Duodenal mucosa (tissue), 2 donors: Measurements from ENCODE around the gene POU5F1.
"Not testable (repeated sequence)": the region's sequence is repeated elsewhere in the genome, so short reads cannot be mapped to it uniquely, and the experiment has no call there.

Experiments used
- H3K27ac ChIP-seq: one replicate; pipeline ENCODE4 v1.7.0; 2013; ENCODE audit warnings: low read depth, low read length
- H3K27me3 ChIP-seq, 2 donors: one replicate each; pipeline ENCODE4 v1.7.0; 2013; ENCODE audit warnings: low read length in 2 of 2, control low read depth in 1 of 2; ENCODE audit not compliant: insufficient read depth in 2 of 2, control insufficient read depth in 1 of 2
- H3K36me3 ChIP-seq, 2 donors: one replicate each; pipeline ENCODE4 v1.7.0; 2013; ENCODE audit warnings: low read length in 2 of 2, control low read depth in 1 of 2; ENCODE audit not compliant: insufficient read depth in 2 of 2, control insufficient read depth in 1 of 2
- H3K4me1 ChIP-seq, 2 donors: one replicate each; pipeline ENCODE4 v1.7.0; 2013; ENCODE audit warnings: low read length in 2 of 2, control low read depth in 1 of 2; ENCODE audit not compliant: insufficient read depth in 2 of 2, control insufficient read depth in 1 of 2
- H3K4me3 ChIP-seq, 2 donors: one replicate each; pipeline ENCODE4 v1.7.0; 2013; ENCODE audit warnings: low read length in 2 of 2, low read depth in 1 of 2
- H3K9ac ChIP-seq, 2 donors: one replicate each; pipeline ENCODE4 v1.7.0; 2013; ENCODE audit warnings: low read length in 2 of 2, low read depth in 1 of 2
- H3K9me3 ChIP-seq, 2 donors: one replicate each; pipeline ENCODE4 v1.7.0; 2013; ENCODE audit warnings: low read length in 2 of 2, control low read depth in 1 of 2; ENCODE audit not compliant: control insufficient read depth in 1 of 2

The POU5F1 gene

DNA sequence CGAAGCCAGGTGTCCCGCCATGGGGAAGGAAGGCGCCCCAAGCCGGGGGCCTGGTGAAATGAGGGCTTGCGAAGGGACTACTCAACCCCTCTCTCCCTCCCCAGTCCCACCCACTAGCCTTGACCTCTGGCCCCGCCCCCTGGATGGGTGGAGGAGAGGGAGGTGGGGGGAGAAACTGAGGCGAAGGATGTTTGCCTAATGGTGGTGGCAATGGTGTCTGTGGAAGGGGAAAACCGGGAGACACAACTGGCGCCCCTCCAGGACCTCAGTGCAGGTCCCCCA is at the start of gene POU5F1:
TSS of gene POU5F1 (minus strand) at position 83 of the 282 bp plus-strand sequence. CDS start at position 21, 62 bp downstream.
- Histone ChIP-seq H3K4me1 (peaks cover 0 to 3% of the 10 kb centered on the region in 2 donors), H3K9me3 (no peaks in the 10 kb centered on the region), H3K27ac (no peak within 1 kb of the TSS), H3K4me3 (no peak within 1 kb of the TSS), H3K9ac (no peak within 1 kb of the TSS), H3K36me3 (peaks cover 5 to 18% of the 10 kb centered on the region in 2 donors), H3K27me3 (no peaks in the 10 kb centered on the region)

DNA sequence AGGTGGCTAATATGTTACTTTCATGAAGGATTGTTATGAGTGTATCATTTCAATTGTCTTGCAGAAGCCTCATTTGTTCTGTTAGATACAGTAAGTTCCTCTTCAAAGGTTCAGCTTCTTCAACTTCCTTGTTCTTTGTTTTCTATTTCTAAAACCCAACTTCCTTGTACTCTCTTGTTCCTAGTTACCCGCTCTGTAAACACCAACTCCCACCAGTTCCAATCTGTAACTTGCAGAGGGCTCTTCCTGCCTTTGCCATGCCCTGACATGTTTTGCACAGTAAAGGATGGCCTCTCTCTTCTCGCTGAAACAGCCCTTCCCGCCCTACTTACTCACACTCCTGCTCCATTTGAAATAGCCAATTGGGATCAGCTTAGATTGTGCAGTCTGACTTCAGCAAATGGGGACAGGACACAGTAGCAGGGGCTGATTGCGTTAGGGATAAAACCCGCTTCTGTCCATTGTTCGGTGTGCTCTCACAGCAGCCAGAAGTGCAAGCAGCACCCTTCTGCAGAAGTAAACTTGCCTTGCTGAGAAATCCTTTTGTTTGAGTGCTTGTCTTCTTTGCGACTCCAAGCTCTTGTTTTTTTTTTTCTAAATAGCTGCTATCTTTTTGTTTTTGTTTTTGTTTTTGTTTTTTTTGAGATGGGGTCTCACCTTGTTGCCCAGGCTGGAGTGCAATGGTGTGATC is 45.9 kb upstream of the POU5F1 start:
- no peaks in the 10 kb centered on the region for H3K36me3 ChIP-seq
- H3K9ac ChIP-seq: no peak overlapping the region
- H3K4me3 ChIP-seq: no peak overlapping the region
- H3K4me1 ChIP-seq: no peaks in the 10 kb centered on the region
- H3K27ac ChIP-seq: no peak overlapping the region
- peaks cover 5 to 14% of the 10 kb centered on the region in 2 donors for H3K9me3 ChIP-seq
- H3K27me3 ChIP-seq: no peaks in the 10 kb centered on the region

DNA sequence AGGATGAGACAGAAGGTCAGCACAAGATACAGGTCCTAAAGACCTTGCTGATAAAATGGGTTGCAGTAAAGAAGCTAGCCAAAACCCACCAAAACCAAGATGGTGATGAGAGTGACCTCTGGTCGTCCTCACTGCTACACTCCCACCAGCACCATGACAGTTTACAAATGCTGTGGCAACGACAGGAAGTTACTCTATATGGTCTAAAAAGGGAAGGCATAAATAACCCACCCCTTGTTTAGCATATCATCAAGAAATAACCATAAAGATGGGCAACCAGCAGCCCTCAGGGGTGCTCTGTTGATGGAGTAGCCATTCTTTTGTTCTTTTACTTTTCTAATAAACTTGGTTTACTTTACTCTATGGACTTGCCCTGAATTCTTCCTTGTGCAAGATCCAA is 44.7 kb upstream of the POU5F1 start:
- not testable (repeated sequence) for H3K4me3 ChIP-seq, H3K9ac ChIP-seq, H3K36me3 ChIP-seq, H3K27me3 ChIP-seq, H3K4me1 ChIP-seq, H3K27ac ChIP-seq
- peaks cover 5 to 14% of the 10 kb centered on the region in 2 donors for H3K9me3 ChIP-seq

DNA sequence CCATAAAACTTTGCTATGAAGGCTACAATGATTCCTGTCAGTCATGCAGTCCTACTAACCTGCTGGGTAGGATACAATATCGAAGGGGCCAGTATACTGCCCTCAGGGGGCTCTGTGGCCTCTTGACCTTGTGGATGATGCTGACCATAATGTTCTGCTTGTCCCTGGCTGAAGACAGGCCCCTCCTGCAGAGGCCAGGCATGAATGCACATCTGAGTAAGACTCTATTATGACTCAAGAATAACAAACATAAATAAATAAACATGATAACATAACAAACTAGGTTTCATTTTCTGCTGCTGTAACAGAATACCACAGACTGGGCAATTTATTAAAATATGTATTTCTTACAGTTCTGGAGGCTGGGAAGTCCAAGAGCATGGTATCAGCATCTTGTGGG is 44.0 kb upstream of the POU5F1 start:
- H3K9me3 ChIP-seq: peaks cover 5 to 14% of the 10 kb centered on the region in 2 donors
- peaks cover 6 to 13% of the 10 kb centered on the region in 2 donors for H3K4me1 ChIP-seq
- no peak overlapping the region for H3K27ac ChIP-seq
- H3K9ac ChIP-seq: no peak overlapping the region
- H3K36me3 ChIP-seq: no peaks in the 10 kb centered on the region
- H3K4me3 ChIP-seq: no peak overlapping the region
- H3K27me3 ChIP-seq: no peaks in the 10 kb centered on the region

DNA sequence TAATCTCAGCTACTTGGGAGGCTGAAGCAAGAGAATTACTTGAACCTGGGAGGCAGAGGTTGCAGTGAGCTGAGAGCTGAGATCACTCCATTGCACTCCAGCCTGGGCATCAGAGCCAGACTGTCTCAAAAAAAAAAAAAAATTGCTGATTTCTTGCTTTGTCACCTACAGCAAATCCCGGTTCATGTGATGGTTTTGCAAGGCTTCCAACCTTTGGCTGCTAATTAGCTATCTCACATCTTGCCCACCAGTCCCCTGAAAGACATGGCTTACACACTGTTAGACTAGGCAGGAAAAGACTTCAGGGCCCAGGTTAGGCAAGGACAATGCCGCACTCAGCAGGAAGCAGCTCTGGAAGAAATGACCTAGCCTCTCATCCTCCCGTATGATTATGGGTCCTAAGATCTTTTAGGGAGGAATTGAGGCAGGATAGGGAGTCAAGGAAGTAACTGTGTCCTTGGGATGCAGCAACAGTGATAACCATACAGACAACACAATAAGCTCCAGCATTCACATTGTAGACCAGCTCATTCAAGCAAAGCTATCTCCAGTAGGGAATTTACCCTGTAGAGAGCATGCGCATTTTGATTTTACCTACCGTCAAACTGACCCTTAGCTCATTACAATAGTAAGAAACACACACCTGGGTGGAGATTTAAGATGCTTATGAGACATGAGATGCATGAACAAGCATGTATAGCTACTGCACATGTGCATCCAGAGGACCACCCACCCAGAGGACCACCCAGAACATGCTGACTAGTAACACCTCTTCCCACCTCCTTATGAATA is 40.5 kb upstream of the POU5F1 start:
- Histone ChIP-seq H3K4me1 (peaks cover 27 to 28% of the 10 kb centered on the region in 2 donors), H3K9me3 (peaks cover 0 to 8% of the 10 kb centered on the region in 2 donors), H3K9ac (no peak overlapping the region), H3K27me3 (no peaks in the 10 kb centered on the region), H3K4me3 (no peak overlapping the region), H3K36me3 (no peaks in the 10 kb centered on the region), H3K27ac (no peak overlapping the region)

DNA sequence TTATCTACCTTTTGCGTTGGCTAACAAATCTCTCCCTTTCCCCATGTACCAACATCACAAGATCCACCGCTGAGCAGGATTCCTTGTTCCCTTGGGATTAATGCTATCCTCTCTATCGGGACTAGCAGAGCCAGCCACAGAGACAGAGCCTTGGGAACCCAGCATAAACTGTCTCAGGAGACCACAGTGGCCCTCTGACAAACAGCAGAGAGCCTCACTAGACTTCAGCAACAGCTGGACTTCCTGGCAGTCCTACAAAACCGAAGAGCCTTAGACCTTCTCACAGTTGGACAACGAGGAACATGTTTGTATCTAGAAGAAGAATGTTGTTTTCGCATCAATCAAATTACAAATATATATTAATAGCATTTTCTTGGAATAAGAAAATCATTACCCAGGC is 39.6 kb upstream of the POU5F1 start:
- Histone ChIP-seq H3K4me1 (peaks cover 29 to 32% of the 10 kb centered on the region in 2 donors), H3K4me3 (no peak overlapping the region), H3K27me3 (no peaks in the 10 kb centered on the region), H3K27ac (no peak overlapping the region), H3K9ac (no peak overlapping the region), H3K36me3 (no peaks in the 10 kb centered on the region), H3K9me3 (peaks cover 0 to 4% of the 10 kb centered on the region in 2 donors)

DNA sequence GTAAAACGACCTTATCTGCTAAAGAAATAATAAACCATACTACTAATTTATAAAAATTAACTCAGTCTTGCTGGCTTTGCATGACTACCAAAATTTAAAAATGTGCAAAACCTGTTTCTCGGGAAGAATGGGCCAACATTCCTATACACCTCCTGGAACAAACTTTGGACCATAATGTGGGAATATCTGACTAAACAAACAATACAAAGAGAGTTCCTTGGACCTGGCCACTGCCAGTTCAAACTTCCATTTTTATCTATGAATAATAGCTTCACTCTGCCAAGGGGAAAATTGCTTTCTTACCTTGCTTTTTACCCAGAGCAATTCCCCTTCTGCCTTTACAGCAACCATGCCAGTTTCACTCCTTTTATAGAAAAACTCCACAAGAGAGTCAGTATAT is 38.7 kb upstream of the POU5F1 start:
- H3K9me3 ChIP-seq: no peaks in the 10 kb centered on the region
- no peak overlapping the region for H3K9ac ChIP-seq
- no peak overlapping the region for H3K4me3 ChIP-seq
- no peak overlapping the region for H3K27ac ChIP-seq
- peaks cover 38 to 40% of the 10 kb centered on the region in 2 donors for H3K4me1 ChIP-seq
- no peaks in the 10 kb centered on the region for H3K36me3 ChIP-seq
- H3K27me3 ChIP-seq: no peaks in the 10 kb centered on the region

DNA sequence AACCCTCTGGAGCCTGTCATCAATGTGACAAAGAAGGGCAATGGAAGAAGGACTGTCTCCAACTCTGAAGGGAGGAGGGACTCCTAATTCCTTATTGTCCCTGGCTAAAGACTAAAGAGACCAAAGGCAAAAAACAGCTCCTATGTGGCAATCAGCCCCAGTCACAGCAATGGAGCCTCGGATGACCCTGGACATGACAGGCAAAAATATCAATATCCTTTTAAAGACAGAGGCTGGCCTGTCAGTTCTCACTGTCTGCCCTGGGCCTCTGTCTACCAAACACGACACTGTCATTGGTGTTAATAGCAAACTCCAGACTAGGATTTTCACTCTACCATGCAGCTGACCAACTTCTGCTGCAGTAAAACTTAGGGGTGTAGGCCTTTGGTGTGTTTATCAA is 38.0 kb upstream of the POU5F1 start:
- Histone ChIP-seq H3K9me3 (no peaks in the 10 kb centered on the region), H3K36me3 (no peaks in the 10 kb centered on the region), H3K4me3 (no peak overlapping the region), H3K27me3 (no peaks in the 10 kb centered on the region), H3K4me1 (peaks cover 42 to 45% of the 10 kb centered on the region in 2 donors), H3K27ac (no peak overlapping the region), H3K9ac (no peak overlapping the region)

DNA sequence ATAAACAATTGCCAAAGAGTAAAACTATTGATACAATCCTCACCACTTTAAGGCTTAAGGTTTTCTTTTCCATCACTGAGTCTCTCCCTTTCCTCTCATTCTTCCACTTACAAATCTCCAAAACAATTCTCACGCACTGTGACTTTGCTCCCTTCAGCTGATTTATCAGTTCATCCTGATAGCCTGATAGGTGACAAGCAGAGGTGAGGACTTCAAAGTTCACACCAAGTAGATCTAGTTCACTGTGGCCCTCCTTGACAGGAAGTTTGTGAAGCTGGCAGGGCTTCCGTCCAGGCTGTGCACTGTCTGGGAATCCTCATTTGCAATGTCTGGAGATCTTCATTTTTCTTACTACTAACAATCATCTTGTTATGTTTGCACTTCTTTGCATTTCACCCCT is 35.2 kb upstream of the POU5F1 start:
- Histone ChIP-seq H3K27me3 (no peaks in the 10 kb centered on the region), H3K4me1 (peaks cover 54 to 64% of the 10 kb centered on the region in 2 donors), H3K27ac (no peak overlapping the region), H3K4me3 (no peak overlapping the region), H3K9me3 (no peaks in the 10 kb centered on the region), H3K36me3 (peaks cover 4% of the 10 kb centered on the region in 2 donors), H3K9ac (no peak overlapping the region)

DNA sequence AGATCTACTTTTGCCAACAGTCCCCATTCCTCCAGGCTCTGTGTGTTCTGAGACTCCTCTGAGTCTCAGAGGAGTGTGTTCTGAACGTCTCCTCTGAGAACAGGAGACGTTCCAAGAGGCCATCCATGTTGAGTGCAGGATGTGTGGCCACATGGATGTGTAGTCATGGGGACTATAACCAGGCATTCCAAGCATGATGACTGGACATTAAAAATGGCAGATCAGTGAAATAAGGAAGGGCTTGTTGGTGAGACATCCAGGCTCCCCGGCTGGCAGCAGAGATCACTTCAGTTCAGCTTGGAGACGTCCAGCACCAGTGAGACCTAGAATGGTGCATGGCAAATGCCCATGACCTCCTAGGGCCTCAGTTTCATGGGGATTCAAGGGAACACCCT is 34.3 kb upstream of the POU5F1 start:
- Histone ChIP-seq H3K36me3 (peaks cover 4% of the 10 kb centered on the region in 2 donors), H3K9me3 (no peaks in the 10 kb centered on the region), H3K27me3 (no peaks in the 10 kb centered on the region), H3K4me3 (peak overlapping the region; percentile 0 to 40), H3K4me1 (peaks cover 57 to 67% of the 10 kb centered on the region in 2 donors), H3K27ac (no peak overlapping the region), H3K9ac (peak overlapping the region in 1 of 2 donors; percentile 35)
